ENCODE results near the gene ZSWIM1. TPM values are rescaled to one million over a fixed set of nuclear protein-coding genes. Genes with fewer than 3 reads are reported as not detected.
"Not testable (repeated sequence)": the region's sequence is repeated elsewhere in the genome, so short reads cannot be mapped to it uniquely, and the experiment has no call there.

The ZSWIM1 gene
- total RNA-seq, 4 donors from 2014 or later = 5.5 to 9.9 (median 7.0) TPM

- no peak for DNase-seq (ENCODE audit: low spot score)
- no peak for ATAC-seq (ENCODE audit: low FRiP score)
- TF ChIP-seq CTCF (IDR thresholded peaks at IDR 0.05) = no peak
Observed at GRCh38 chr20:45866454-45866853, 14.6 kb upstream of the ZSWIM1 start.

- no peak for ATAC-seq (ENCODE audit: low FRiP score)
- no peak for DNase-seq (ENCODE audit: low spot score)
- TF ChIP-seq CTCF (IDR thresholded peaks at IDR 0.05) = no peak
Observed at GRCh38 chr20:45867136-45867818, 13.8 kb upstream of the ZSWIM1 start.

GRCh38 chr20:45867819-45868176, 13.2 kb upstream of the ZSWIM1 start:
- no peak for TF ChIP-seq CTCF (IDR thresholded peaks at IDR 0.05)
- DNase-seq (ENCODE audit: low spot score) = no peak
- ATAC-seq (ENCODE audit: low FRiP score) = peak; percentile 37

GRCh38 chr20:45872626-45873025, 8.4 kb upstream of the ZSWIM1 start:
- TF ChIP-seq CTCF (IDR thresholded peaks at IDR 0.05) = no peak
- DNase-seq (ENCODE audit: low spot score) = no peak
- no peak for ATAC-seq (ENCODE audit: low FRiP score)

GRCh38 chr20:45873409-45874103, 7.5 kb upstream of the ZSWIM1 start:
- DNase-seq (ENCODE audit: low spot score) = no peak
- no peak for ATAC-seq (ENCODE audit: low FRiP score)

GRCh38 chr20:45874104-45874481, 6.9 kb upstream of the ZSWIM1 start:
- ATAC-seq (ENCODE audit: low FRiP score); DNase-seq (ENCODE audit: low spot score): not testable (repeated sequence)

More at GRCh38 chr20:45873409-45874103, 7.5 kb upstream of the ZSWIM1 start:
- no peak for TF ChIP-seq CTCF (IDR thresholded peaks at IDR 0.05)

GRCh38 chr20:45874576-45874975, 6.5 kb upstream of the ZSWIM1 start:
- ATAC-seq (ENCODE audit: low FRiP score) = no peak
- TF ChIP-seq CTCF (IDR thresholded peaks at IDR 0.05) = no peak
- DNase-seq (ENCODE audit: low spot score) = no peak
